Retinal pigment epithelial cell (primary cell): ENCODE data around the gene MAFB.

Experiments used
- DNase-seq: peaks from one replicate; pipeline ENCODE4 v3.0.0-alpha.2; 2010; ENCODE audit warnings: low read depth
- H3K4me3 ChIP-seq: 2 replicates; pipeline ENCODE4 v1.5.1; 2011; ENCODE audit warnings: mild to moderate bottlenecking, low read length, control low read depth, moderate library complexity
- TF ChIP-seq, protein P1 (sequence below): conservative IDR thresholded peaks from 2 replicates; pipeline ENCODE4 v1.5.1; 2011; ENCODE audit warnings: low read depth, low read length, control low read depth, inconsistent platforms

Gene MAFB

GRCh38 chr20:40659567-40659966 is 29.5 kb downstream of the MAFB start:
- no peak for DNase-seq
- TF ChIP-seq, protein P1, sequence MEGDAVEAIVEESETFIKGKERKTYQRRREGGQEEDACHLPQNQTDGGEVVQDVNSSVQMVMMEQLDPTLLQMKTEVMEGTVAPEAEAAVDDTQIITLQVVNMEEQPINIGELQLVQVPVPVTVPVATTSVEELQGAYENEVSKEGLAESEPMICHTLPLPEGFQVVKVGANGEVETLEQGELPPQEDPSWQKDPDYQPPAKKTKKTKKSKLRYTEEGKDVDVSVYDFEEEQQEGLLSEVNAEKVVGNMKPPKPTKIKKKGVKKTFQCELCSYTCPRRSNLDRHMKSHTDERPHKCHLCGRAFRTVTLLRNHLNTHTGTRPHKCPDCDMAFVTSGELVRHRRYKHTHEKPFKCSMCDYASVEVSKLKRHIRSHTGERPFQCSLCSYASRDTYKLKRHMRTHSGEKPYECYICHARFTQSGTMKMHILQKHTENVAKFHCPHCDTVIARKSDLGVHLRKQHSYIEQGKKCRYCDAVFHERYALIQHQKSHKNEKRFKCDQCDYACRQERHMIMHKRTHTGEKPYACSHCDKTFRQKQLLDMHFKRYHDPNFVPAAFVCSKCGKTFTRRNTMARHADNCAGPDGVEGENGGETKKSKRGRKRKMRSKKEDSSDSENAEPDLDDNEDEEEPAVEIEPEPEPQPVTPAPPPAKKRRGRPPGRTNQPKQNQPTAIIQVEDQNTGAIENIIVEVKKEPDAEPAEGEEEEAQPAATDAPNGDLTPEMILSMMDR, result no peak
- H3K4me3 ChIP-seq, result no peak overlapping the region

- DNase-seq, result no peak
- no peak overlapping the region for H3K4me3 ChIP-seq
- TF ChIP-seq, protein P1, result no peak
Measured at GRCh38 chr20:40658509-40658908, 30.5 kb downstream of the MAFB start.

DNA sequence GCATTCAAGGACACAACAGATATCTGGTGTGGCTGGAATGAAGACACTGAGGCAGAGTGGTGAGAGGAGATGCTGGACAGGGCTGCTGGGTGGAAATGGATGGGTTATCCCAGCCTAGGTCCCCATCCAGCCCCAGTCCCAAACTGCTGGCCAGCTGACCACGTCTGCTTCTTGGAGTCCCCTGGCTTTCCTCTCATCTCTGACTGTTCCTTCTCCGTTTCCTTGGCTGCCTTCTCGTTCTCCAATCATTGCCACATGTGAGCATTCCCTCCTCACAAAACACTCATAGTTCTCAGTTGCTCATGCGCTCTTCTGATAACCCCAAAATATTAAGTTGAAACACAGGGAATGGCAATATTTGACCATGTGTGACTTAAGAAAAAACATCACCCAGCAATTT is 31.5 kb downstream of the MAFB start:
- TF ChIP-seq, protein P1, result no peak
- H3K4me3 ChIP-seq, result no peak overlapping the region
- DNase-seq, result no peak

DNA sequence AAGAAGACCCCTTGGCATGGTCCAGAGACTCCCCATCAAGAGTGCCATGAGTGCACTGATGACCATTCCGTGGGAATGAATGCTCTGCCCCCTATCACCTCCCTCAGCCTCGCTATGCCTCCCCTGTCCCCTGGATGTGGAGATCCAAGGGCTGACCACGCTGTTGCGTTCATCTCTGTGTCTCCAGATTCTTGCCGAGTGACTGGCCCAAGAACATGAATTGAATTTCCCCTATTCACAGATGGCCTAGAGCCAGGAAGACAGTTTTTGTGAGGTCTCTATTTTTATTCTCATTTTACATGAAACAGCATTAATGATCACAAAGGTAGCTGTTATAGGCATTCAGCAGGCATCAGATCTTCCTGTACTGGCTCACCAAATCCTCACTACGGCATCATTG is 33.6 kb downstream of the MAFB start:
- TF ChIP-seq, protein P1, result no peak
- no peak for DNase-seq
- no peak overlapping the region for H3K4me3 ChIP-seq

- DNase-seq, result no peak
- TF ChIP-seq, protein P1, result no peak
Measured at GRCh38 chr20:40654876-40655275, 34.2 kb downstream of the MAFB start.

DNA sequence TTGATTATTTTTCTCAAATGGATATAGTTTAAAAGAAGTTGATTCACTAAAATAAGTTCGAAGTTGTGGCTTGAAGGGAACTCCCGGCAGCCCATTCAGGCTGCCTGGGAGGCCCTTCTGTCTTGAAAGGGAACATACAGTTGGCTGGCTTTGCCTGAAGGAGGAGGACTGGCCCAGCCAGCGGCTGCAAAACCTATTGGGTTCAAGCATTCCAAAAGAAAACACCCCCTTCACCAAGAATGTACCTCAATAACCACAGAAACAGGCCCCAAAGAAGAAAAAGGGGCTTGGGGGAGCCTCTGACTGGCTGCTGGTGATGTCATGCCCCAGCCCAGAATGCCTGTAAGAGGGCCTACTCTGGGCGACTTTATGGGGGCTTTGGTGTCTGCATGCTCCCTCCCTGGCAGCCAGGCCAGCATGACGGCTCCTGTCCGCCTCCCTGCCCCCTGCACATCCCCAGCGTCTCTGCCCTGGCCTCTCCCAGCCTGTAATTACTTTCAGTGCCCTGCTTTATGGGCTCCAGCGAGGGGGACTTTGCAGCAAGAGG is 36.5 kb downstream of the MAFB start:
- no peak for DNase-seq
- no peak overlapping the region for H3K4me3 ChIP-seq

More at GRCh38 chr20:40654876-40655275, 34.2 kb downstream of the MAFB start:
- no peak overlapping the region for H3K4me3 ChIP-seq

DNA sequence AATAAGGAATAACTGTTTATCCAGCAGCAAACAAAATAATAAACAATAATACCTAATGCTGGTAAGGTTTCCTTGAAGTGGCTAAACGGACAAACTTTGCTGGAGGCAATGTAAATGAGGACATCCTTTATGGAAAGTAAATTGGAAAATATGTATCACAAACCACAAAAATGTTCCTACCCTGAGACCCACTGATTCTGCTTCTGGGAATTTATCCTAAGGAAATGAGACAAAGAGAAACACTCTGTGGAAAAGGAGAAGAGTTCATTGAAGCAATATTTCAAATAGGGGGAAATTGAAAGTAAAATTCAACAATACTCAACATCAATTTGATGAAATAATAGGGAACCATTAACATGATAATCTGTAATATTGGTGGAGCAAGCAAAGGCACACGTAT is 37.9 kb downstream of the MAFB start:
- DNase-seq, result no peak
- TF ChIP-seq, protein P1, result no peak
- no peak overlapping the region for H3K4me3 ChIP-seq

More for the DNA sequence above, 36.5 kb downstream of the MAFB start:
- TF ChIP-seq, protein P1, result no peak
